GM12872 (cell line): ENCODE data around the gene TMEM231.

Source experiments
- CTCF ChIP-seq: IDR thresholded peaks from 3 replicates; pipeline ENCODE4 v1.5.1; 2011; ENCODE audit warnings: low read depth, mild to moderate bottlenecking, low read length, moderate library complexity; ENCODE audit not compliant: insufficient read depth

The TMEM231 gene

DNA sequence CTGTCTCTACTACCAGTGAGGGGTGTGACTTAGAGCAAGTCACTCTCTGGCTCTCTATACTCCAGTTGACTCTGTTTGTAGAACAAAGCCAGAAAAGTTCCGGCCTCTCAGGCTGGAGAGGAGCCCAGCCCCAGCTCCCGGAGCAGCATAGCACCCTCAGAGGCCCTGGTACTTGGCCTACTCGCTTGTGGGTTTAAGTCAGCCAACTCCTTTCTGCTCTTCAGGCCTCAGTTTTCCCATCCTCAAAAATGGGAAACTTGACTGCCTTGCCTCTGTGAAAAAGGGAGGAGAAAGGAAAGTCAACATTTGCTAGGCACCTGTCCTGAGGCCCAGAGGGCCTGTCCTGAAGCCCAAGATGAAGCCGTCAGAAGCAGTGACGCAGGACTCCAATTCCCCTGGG lies 61.9 kb downstream of the TMEM231 start:
- TF ChIP-seq CTCF: no peak

DNA sequence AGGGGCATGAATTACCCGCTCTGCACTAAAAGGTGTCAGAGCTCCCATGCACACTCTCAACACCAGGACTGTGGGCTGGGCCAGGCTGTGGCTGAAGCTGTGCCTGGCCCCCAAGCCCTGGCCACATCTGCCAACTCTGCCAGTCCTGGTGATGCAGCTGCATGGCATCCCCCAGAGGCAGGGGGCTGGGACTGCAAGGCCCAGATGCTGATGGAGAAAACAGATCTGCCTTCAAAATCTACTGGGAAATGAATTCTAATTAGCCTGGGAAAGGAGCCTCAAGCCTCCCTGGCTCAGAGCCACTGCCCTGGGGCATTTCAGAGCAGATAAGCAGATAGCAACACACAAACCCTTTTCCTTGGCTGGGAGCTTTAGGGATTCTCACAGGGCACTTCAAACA lies 64.2 kb downstream of the TMEM231 start:
- peak; percentile 57 for TF ChIP-seq CTCF

GRCh38 chr16:75488322-75488721 lies 67.7 kb downstream of the TMEM231 start:
- TF ChIP-seq CTCF: no peak
